Activated T-helper 1 cell treated with anti-CD3 and anti-CD28 coated beads, Interleukin-12 subunit alpha, Interleukin-12 subunit beta, Interleukin-2, Interleukin-4 antibody, amounts not matched to agents 30 ng/mL and 10 ng/mL and 1 ng/mL, durations not matched to agents 14 hours and 24 hours and 36 hours (primary cell): Measurements from ENCODE around the gene MTHFS. TPM values are rescaled to one million over a fixed set of nuclear protein-coding genes. Genes with fewer than 3 reads are reported as not detected.
A peak's percentile ranks its signal among the peaks of the same experiment; 100 is the strongest.
"Not testable (repeated sequence)": the region's sequence is repeated elsewhere in the genome, so short reads cannot be mapped to it uniquely, and the experiment has no call there.

Source experiments
- DNase-seq: peaks from one replicate; pipeline ENCODE4 v3.0.0; 2021; ENCODE audit warnings: low spot score
- H3K27ac Mint-ChIP-seq: one replicate; pipeline ENCODE4 v1.8.0; 2021; ENCODE audit warnings: mild to moderate bottlenecking, mixed read lengths
- H3K27me3 Mint-ChIP-seq: one replicate; pipeline ENCODE4 v1.8.0; 2022; ENCODE audit warnings: mild to moderate bottlenecking, moderate library complexity, mixed read lengths; ENCODE audit not compliant: insufficient read depth
- H3K36me3 Mint-ChIP-seq: one replicate; pipeline ENCODE4 v1.8.0; 2021; ENCODE audit warnings: low read depth, mixed read lengths
- H3K4me1 Mint-ChIP-seq: one replicate; pipeline ENCODE4 v1.8.0; 2021; ENCODE audit warnings: low read depth, mixed read lengths
- H3K4me3 Mint-ChIP-seq: one replicate; pipeline ENCODE4 v1.8.0; 2021; ENCODE audit warnings: mild to moderate bottlenecking, moderate library complexity, mixed read lengths
- H3K9me3 Mint-ChIP-seq: one replicate; pipeline ENCODE4 v1.8.0; 2021; ENCODE audit warnings: mixed read lengths
- intact Hi-C: fragments of 100-400 bp; cut with micrococcal nuclease; formaldehyde crosslinking; loops from one replicate; pipeline ENCODE4 v1.15.1; 2024
- total RNA-seq: library from RNA; stranded (reverse); gene quantifications from 2 replicates; pipeline ENCODE4 v1.2.3, GENCODE V29; 2022

MTHFS gene
- total RNA-seq, 1 donor from 2014 or later = 34.0 TPM

DNA sequence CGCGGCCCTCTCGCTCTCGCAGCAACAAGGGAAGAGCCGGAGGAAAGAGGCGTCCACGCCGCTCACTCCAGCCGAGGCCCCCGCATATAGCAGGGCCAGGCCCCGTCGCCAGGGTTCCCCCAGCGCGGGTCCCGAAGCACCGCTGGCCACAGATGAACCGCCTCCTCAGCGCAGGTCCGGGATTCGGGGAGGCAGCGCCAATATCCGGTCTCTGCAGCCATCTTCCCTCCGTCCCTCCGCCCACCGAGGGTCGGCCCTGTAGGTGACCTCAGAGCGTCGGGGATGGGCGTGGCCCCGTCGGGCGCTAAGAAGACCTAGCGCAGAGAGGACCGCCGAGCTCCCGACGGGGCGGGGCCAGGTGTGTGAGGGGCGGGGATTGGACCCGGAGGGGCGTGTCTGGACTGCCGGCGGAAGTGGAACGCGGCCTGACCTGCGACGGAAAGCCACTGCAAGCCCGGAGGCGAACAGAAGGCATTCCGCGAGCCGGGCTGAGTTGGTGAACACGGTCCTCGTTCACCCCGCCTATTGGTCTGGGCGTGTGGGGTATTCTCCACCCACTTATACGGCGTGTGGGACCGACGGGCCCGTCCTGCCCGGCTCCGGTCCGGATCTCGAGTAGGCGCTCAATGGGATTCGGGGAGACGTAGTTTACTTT is 26.8 kb upstream of the MTHFS start:
- Mint-ChIP-seq H3K27me3 (no peaks in the 10 kb centered on the region), H3K4me3 (peak overlapping the region; percentile 92), H3K27ac (peak overlapping the region; percentile 95), H3K4me1 (peaks cover 16% of the 10 kb centered on the region), H3K9me3 (peaks cover 28% of the 10 kb centered on the region), H3K36me3 (peaks cover 40% of the 10 kb centered on the region)
- intact Hi-C loops = loop anchor here (1.0 to 2.0 kb wide), 7 partner anchors 19 to 229 kb away; partner anchors contain the start of genes BCL2A1, FAH and ZFAND6
- peak; percentile 99 for DNase-seq

DNA sequence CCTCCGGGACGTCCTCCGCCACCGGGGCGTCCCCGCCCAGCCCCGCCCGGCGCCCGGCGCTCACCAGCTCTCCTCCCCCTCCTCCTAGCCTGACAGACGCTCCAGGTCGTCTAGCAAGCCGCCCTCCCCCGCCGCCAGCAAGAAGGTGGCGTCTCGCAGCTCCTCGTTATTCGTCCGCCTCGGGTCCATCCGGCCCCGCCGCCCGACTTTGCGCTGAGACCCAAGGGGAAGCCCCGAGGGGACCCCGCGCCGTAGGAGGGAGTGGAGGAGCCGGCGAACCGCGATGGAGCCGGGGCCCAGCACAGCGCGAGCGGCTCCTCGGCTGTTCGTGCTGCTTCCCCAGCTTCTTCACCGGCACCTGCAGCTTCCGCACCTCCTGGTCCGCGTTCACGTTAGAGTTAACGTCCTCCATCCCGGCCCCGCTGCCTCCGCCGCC is 26.3 kb upstream of the MTHFS start:
- Mint-ChIP-seq H3K4me1 (peaks cover 16% of the 10 kb centered on the region), H3K27me3 (no peaks in the 10 kb centered on the region), H3K9me3 (peaks cover 31% of the 10 kb centered on the region), H3K27ac (peak overlapping the region; percentile 95), H3K4me3 (peak overlapping the region; percentile 92), H3K36me3 (peaks cover 43% of the 10 kb centered on the region)
- intact Hi-C loops = loop anchor here (1.0 kb wide), 6 partner anchors 27 to 229 kb away; partner anchors contain the start of genes BCL2A1, FAH and ZFAND6
- peak; percentile 64 for DNase-seq

DNA sequence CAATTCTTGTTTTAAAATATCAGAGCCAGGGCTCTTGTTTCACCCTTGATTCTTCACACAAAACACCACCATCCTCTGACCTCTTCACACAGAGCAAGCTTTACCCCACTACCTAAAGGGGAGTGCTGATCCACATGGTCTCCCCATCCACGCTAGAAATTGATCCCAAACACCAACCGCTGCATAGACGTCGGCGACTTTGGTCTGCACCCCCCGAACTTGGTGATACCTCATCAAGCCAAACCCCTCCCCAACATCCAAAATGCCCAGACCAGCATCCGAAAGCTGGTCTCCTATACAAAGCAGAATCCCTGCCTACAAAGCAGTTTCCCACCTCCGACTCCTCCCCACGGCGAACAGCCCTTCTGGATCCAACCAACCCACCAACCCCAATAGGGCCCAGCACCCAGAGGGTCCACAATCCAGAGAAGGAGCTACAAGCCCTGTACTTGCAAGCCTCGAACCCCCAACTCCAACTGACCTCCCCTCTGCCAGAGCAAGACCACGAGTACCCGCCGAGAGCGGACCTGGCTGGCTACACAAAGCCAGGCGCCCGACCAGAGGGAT is 25.8 kb upstream of the MTHFS start:
- Mint-ChIP-seq H3K36me3 (peaks cover 48% of the 10 kb centered on the region), H3K4me1 (peaks cover 16% of the 10 kb centered on the region), H3K4me3 (peak overlapping the region; percentile 92), H3K27me3 (no peaks in the 10 kb centered on the region), H3K9me3 (peaks cover 36% of the 10 kb centered on the region), H3K27ac (peak overlapping the region; percentile 95)
- intact Hi-C loops = loop anchor here (1.0 kb wide), 6 partner anchors 26 to 230 kb away; partner anchors contain the start of genes BCL2A1, FAH and ZFAND6
- DNase-seq = no peak

DNA sequence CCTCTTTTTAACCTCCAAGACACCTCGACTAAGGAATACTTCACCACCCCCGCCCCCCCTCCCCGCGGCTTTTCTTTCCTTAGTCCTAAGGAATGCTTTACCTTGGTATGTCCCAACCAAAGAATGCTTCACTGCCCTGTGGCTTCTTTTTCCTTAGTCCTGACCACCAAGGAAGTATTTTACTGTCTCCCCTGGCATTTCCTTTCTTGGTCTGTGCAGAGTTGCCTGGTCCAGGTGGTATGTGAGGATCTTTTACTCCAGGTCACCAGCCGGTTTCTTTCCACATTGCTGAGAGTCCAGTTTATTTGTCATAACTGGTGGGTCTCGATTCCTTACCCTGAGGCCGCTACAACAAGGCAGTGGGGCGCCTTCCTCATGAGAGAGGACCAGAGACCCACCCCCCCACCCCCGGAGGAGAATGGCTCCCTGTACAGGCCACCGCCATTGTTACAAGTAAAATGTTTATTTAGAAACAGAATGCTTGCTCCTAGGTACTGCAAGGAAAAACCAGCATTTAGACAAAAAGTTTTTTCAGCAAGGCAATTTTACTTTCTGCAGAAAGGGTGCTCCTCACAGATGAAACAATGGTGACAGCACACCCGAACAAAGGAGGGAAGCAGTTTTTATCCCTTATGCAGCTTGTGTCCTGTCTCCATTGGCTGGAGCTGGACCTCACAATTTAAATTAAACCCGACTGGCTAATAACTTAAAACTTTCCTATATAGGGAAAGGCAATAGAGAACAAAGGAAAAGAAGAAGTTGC is 23.1 kb upstream of the MTHFS start:
- Mint-ChIP-seq H3K4me1 (peaks cover 16% of the 10 kb centered on the region), H3K36me3 (peaks cover 68% of the 10 kb centered on the region), H3K9me3 (peaks cover 59% of the 10 kb centered on the region), H3K27me3 (no peaks in the 10 kb centered on the region), H3K27ac (no peak overlapping the region), H3K4me3 (no peak overlapping the region)
- intact Hi-C loops = no loop called here
- no peak for DNase-seq

DNA sequence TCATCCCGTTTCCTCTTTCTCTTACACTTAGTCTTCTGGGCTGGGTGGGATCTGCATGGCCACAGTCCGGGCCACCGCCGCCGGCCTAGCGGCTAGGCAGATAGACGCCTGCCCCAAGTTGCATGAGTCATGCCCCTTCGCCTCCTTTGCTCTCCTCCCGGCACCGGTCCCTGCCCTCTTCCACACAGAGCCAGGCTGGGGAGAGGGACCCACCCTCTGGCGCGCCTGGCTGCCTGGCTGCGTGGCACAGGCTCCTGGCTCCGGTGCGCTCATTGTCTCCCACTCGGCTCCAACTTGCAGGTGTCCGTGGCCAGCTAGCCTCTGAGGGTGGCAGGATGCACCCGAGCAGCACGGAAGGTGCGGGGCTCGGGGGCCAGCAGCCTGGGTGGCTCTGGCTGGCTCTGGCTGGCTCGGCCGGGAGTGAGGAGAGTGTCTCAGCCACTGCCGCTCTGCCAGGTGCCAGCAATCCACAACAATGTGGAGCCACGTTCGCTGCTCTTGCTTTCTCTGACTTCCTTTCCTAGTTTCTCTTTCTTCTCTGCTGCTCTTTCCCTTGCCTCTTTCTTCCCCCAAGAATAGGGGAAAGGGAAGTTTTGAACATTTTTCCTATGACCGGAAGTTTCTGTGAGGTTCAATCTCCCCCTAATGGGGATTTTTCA is 22.4 kb upstream of the MTHFS start:
- intact Hi-C loops = no loop called here
- Mint-ChIP-seq H3K4me3 (no peak overlapping the region), H3K27me3 (no peaks in the 10 kb centered on the region), H3K27ac (no peak overlapping the region), H3K4me1 (peaks cover 16% of the 10 kb centered on the region), H3K36me3 (peaks cover 76% of the 10 kb centered on the region), H3K9me3 (peaks cover 66% of the 10 kb centered on the region)
- no peak for DNase-seq

DNA sequence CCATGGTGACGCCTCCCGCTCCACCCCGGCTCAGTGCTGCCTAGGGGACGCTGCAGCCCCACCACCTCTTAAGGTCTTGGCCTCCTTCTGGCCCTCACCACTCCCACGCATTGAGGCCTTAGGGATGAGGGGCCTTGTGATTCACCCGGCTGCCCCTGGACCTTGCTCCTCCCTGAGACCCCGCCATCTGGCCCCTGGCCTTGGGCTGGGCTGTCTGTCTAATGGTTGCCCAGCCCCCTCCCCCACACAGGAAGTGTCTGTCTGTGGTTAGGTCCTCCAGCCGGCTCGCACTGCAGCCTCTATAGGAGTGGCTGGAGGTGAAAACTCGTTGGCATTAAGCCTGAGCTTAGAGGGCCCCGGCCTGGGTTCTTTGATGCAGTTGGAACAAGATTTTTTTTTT is 21.5 kb upstream of the MTHFS start:
- intact Hi-C loops = no loop called here
- Mint-ChIP-seq H3K4me3 (no peak overlapping the region), H3K4me1 (peaks cover 16% of the 10 kb centered on the region), H3K9me3 (peaks cover 74% of the 10 kb centered on the region), H3K27me3 (no peaks in the 10 kb centered on the region), H3K27ac (no peak overlapping the region), H3K36me3 (peaks cover 81% of the 10 kb centered on the region)
- DNase-seq = no peak

DNA sequence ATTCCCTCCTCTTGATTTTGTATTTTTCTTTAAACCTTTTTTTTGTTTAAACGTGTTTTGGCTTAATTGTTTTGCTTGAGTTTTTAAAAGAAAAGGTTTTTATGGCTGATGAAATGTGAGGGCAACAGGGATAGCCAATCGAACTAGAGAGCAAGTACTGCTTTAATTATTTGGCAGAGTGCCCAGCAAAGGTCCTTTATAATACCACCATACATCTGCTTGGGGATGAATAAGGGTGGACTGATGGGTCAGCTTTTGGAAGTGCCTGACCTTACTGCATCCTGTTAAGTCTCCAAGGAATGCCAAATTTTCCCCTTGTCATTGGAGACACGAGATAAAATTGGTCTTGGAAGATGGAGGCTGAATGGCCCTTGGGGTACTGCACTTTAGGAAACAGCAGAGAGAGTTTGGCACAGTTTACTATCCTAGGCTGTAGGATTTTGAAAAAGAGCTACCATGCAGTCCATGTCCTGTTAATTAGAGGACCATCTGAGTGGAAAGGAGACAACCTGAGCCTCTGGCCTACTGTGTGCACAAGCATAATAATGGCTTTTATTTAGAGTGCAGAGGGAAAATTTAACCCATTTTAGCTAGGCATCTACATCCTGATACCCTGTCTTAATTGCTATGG is 19.8 kb upstream of the MTHFS start:
- intact Hi-C loops = no loop called here
- DNase-seq = no peak
- H3K4me1 Mint-ChIP-seq = peaks cover 4% of the 10 kb centered on the region

DNA sequence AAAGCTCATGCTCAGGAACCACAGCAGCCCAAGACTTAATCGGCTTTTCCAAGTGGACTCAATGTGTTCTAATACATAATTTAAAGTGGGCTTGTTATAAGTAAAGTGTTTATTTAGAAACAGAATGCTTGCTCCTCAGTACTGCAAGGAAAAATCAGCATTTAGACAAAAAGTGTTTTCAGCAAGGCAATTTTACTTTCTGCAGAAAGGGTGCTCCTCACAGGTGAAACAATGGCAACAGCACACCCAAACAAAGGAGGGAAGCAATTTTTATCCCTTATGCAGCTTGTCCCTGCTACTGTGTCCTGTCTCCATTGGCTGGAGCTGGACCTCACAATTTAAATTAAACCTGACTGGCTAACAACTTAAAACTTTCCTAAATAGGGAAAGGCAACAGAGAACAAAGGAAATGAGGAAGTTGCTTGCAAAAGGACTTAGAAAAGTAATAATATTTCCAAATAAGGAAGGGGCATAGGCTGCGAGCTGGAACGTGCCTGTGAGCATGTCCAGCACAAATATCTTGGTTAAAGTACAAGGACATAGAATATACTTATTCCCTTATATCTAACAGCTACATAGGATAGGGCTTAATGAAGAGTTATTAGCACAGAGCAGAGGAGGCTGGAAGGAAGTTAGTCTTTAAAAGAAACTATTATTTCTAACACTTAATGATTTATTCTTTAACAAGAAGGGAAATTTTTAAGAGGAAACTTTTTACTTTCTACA is 19.1 kb upstream of the MTHFS start:
- H3K27ac Mint-ChIP-seq, DNase-seq, H3K27me3 Mint-ChIP-seq, intact Hi-C loops, H3K4me3 Mint-ChIP-seq, H3K4me1 Mint-ChIP-seq: not testable (repeated sequence)
- H3K9me3 Mint-ChIP-seq = peaks cover 62% of the 10 kb centered on the region
- peaks cover 68% of the 10 kb centered on the region for H3K36me3 Mint-ChIP-seq

More for the DNA sequence above, 19.8 kb upstream of the MTHFS start:
- H3K27ac Mint-ChIP-seq = no peak overlapping the region
- peaks cover 73% of the 10 kb centered on the region for H3K36me3 Mint-ChIP-seq
- H3K27me3 Mint-ChIP-seq = no peaks in the 10 kb centered on the region
- no peak overlapping the region for H3K4me3 Mint-ChIP-seq
- H3K9me3 Mint-ChIP-seq = peaks cover 67% of the 10 kb centered on the region

DNA sequence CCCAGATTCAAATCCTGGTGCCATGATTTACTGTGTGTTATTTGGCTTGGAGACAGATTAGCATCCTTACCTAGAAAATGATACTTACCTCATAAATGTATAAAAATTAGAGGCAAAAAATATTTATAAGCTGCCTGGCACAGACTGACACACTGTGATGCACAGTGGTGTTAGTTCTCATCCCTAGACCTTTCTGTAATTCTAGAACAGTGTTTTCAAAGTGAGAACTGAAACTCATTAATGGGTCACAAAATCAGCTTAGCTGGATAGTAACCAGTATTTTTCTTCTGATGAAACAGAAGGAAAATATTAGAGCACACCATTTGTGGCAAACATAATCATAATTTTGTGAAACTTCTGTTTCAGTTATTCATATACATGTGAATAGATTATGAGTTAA is 17.9 kb upstream of the MTHFS start:
- intact Hi-C loops = no loop called here
- Mint-ChIP-seq H3K27ac (no peak overlapping the region), H3K4me3 (no peak overlapping the region), H3K36me3 (peaks cover 68% of the 10 kb centered on the region), H3K9me3 (peaks cover 70% of the 10 kb centered on the region), H3K4me1 (peaks cover 11% of the 10 kb centered on the region), H3K27me3 (no peaks in the 10 kb centered on the region)
- DNase-seq = no peak

DNA sequence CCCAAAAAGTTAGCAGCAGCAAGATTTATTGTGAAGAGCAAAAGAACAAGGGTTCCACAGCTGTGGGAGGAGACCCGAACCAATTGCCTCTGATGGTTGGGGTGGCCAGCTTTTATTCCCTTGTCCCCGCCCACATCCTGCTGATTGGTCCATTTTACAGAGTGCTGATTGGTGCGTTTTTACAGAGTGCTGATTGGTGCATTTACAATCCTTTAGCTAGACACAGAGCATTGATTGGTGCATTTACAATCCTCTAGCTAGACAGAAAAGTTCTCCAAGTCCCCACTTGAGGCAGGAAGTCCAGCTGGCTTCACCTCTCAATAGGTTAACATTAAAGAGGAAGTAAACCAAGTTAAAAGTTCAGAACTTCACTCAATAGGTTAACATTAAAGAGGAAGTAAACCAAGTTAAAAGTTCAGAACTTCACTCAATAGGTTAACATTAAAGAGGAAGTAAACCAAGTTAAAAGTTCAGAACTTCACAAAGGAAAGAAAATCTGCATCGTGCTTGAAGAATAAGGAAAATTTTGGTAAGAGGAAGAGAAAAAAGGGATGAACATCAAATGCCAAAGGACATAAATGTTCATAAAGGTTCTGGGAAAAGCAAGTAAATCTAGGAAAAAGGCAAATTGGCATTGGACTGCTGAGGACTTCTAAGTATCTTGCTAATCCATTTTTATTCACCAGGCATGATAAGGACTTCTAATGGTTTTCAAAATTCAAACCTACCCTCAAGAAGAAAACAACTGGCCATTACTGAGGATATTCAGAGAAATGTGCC is 12.9 kb upstream of the MTHFS start:
- peaks cover 23% of the 10 kb centered on the region for H3K4me1 Mint-ChIP-seq
- DNase-seq, H3K4me3 Mint-ChIP-seq, H3K27ac Mint-ChIP-seq, H3K27me3 Mint-ChIP-seq, intact Hi-C loops: not testable (repeated sequence)
- H3K9me3 Mint-ChIP-seq = peaks cover 35% of the 10 kb centered on the region
- H3K36me3 Mint-ChIP-seq = peaks cover 50% of the 10 kb centered on the region

DNA sequence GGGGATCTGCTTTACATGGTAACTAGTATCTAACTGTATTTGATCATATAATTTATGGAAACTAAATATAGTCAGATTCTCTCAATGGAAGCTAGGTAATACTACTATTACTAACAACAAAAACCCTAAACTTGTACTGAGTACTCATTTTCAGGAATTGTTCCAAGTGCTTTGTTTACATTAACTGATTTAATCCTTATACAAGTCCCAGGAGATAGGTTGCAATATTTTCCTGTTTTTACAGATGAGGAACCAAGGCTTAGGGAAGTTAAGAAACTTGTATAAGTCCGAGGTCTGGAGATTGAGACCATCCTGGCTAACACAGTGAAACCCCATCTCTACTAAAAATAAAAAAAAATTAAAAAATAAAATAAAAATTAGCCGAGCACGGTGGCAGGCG is 7.5 kb upstream of the MTHFS start:
- no peaks in the 10 kb centered on the region for H3K27me3 Mint-ChIP-seq
- H3K4me3 Mint-ChIP-seq = no peak overlapping the region
- peaks cover 34% of the 10 kb centered on the region for H3K4me1 Mint-ChIP-seq
- DNase-seq = no peak
- H3K27ac Mint-ChIP-seq = no peak overlapping the region
- H3K9me3 Mint-ChIP-seq = peaks cover 6% of the 10 kb centered on the region
- intact Hi-C loops = no loop called here
- peaks cover 37% of the 10 kb centered on the region for H3K36me3 Mint-ChIP-seq
